Fibroblast of skin of right quadriceps (primary cell): ENCODE results near the gene NOSTRIN.
"Not testable (repeated sequence)": the region's sequence is repeated elsewhere in the genome, so short reads cannot be mapped to it uniquely, and the experiment has no call there.

Experiments used
- DNase-seq: peaks from one replicate; pipeline ENCODE4 v3.0.0-alpha.2; 2013

The NOSTRIN gene

GRCh38 chr2:168819829-168820489 lies 17.5 kb downstream of the NOSTRIN start:
- DNase-seq = no peak

- no peak for DNase-seq
Observed at GRCh38 chr2:168821577-168821976, 19.1 kb downstream of the NOSTRIN start.

DNA sequence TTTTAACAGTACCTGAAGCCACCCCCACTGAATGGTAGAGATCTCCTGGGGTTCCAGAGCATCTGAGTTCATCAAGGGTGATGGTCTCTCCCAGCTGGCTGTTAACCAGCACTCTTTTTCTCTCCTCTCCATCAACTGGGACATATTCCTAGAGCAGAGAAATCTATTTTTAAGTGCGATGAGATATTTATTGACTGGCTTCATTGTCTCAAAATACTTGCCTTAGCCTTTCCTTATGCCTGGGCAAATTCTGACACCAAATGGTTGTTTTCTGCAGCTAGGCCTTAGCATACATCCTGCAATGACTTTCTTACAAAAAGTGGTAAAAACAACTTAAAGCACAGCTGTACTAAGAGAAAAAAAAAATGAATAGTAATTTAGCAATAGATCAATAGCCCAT lies 19.6 kb downstream of the NOSTRIN start:
- DNase-seq = no peak

DNA sequence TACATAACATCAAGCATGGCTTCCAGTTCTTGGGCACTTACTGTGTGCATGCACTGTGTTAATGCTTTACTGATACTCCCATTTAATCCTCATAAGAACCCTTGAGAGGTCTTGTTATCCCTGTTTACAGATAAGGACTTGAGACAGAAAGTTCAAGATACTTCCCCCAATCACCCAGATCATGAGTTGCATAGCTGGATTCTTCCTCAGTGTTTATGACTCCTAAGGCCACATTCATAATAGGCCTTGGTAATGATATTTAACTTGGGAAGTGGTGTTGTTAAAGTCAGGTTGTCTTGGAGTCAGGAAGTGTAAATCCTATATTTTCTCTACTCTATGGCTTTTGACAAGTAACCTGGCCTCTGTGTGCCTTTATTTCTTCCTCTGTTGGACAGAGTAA lies 22.7 kb downstream of the NOSTRIN start:
- DNase-seq = no peak

- no peak for DNase-seq
Observed at GRCh38 chr2:168830958-168831357, 28.5 kb downstream of the NOSTRIN start.

GRCh38 chr2:168831662-168832061 lies 29.2 kb downstream of the NOSTRIN start:
- no peak for DNase-seq

DNA sequence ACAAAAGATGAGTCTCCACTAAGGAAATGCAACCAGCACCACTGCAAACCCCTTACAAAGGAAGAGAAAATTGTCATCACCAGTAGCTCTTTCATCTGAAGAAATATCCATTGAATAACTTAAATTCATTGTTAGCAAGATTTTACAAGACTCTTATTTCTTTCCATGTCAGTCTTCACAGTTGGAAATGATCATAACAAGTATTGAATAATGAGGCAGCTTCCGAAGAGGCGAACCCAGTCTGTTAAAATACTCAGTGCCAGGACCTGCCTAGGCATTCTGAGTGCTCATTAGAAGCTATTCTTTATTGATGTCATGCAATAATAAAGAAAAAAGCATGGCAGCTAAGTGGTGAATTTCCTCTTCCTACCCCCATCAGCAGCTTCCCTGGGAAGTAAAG lies 33.5 kb downstream of the NOSTRIN start:
- DNase-seq = no peak

DNA sequence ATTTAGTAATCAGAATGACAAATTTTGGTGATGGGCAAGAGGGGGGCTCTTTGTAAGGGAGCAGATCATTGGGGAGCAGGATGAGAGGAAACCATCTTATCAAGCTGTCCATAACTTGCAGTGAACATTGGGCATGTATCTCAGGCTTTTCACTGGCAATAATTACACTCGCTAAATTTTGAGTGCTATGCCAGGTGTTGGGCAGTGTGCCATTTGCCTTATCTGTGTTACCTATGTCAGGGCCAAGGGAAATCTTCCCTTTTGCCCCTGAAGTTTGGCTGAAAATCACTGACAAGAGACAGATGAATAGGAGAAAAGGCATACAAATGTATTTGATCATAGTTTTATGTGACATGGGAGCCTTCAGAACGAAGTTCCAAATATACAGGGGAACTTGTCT lies 39.0 kb downstream of the NOSTRIN start:
- DNase-seq = no peak

DNA sequence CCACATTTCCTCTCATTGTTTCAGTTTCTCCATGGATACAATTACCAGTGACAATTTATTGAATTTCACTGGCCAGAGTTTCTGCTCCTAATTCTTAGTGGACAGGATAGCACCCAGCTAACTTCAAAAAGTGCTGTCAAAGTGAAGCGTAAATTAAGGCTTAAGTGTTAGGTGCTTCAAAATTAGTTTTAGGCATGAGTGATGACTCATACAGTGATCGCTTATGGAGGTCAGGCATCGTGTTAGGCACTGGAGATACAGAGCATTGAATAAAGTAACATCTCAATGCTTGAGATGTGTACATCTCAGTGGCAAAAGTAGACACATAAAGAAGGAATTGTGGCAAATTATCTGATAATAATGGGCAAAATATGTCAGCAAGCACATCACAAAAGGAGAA lies 40.8 kb downstream of the NOSTRIN start:
- no peak for DNase-seq

- no peak for DNase-seq
Observed at GRCh38 chr2:168848225-168848624, 45.8 kb downstream of the NOSTRIN start.

DNA sequence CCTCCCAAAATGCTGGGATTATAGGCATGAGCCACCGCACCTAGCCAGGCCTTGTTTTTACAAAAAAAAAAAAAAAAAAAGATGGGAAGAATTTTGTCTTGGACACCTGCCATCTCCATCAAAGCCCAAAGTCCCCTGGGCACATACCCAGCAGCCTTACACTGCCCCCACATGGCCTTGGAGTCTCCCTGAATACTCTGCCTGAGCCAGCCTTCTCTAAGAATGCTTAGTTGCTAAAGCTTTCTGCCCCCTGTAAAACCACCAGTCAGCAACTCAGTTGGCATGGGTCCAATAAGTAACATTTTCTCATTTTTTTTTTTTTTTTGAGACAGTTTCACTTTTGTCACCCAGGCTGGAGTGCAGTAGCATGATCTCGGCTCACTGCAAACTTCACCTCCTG lies 47.2 kb downstream of the NOSTRIN start:
- DNase-seq = peak; percentile 49

- DNase-seq = no peak
Observed at GRCh38 chr2:168850846-168851245, 48.4 kb downstream of the NOSTRIN start.

GRCh38 chr2:168851674-168852320 lies 49.4 kb downstream of the NOSTRIN start:
- DNase-seq = peak; percentile 79

GRCh38 chr2:168852481-168852880 lies 50.0 kb downstream of the NOSTRIN start:
- no peak for DNase-seq

DNA sequence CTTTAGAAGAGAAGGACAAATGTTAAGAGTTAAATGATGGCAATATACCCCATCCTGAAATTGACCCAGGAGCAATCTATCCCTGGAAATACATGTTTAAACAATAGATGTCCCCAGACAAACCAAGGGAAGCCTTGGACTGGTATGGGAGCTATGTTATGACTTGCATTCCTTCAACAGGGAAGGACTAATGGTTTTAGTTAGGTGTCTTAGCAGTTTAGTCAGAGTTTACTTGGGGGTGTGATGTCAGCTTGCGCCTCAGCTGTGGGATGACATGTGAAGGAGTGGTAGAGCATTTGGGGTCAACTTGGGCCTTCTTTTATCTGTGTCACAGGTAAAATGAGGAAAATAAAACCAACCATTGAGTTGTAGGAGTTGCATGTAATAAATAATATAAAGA lies 51.0 kb downstream of the NOSTRIN start:
- DNase-seq = no peak

- no peak for DNase-seq
Observed at GRCh38 chr2:168854651-168855050, 52.2 kb downstream of the NOSTRIN start.

DNA sequence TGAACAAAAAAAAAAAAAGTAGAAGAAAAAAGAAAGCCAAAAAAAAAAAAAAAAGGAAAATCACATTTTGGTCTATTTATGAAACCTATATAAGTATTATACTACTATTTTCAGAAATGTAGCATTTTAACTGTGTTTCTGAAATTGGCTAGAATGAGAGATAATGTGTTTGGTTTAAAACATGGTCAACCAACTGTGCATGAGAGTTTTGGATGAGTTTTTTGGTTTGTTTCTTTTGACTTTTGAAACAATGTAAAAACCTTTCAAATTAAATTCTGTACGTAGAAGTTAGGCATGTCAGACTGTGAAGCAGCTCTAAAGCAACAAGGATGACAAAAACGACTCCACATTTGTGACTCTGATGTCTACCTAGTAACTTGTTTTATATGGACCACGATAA lies 53.2 kb downstream of the NOSTRIN start:
- DNase-seq = no peak

GRCh38 chr2:168858146-168858545 lies 55.7 kb downstream of the NOSTRIN start:
- DNase-seq = no peak

DNA sequence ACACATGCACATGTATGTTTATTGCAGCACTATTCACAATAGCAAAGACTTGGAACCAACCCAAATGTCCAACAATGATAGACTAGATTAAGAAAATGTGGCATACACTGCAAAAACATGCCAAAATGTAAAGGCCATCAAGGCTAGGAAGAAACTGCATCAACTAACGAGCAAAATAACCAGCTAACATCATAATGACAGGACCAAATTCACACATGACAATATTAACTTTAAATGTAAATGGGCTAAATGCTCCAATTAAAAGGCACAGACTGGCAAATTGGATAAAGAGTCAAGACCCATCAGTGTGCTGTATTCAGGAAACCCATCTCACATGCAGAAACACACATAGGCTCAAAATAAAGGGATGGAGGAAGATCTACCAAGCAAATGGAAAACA lies 64.7 kb downstream of the NOSTRIN start:
- DNase-seq = not testable (repeated sequence)

- not testable (repeated sequence) for DNase-seq
Observed at GRCh38 chr2:168870369-168870768, 67.9 kb downstream of the NOSTRIN start.

DNA sequence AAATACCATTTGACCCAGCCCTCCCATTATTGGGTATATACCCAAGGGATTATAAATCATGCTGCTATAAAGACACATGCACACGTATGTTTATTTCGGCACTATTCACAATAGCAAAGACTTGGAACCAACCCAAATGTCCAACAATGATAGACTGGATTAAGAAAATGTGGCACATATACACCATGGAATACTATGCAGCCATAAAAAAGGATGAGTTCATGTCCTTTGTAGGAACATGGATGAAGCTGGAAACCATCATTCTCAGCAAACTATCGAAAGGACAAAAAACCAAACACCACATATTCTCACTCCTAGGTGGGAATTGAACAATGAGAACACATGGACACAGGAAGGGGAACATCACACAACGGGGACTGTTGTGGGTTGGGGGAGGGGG lies 68.4 kb downstream of the NOSTRIN start:
- not testable (repeated sequence) for DNase-seq

DNA sequence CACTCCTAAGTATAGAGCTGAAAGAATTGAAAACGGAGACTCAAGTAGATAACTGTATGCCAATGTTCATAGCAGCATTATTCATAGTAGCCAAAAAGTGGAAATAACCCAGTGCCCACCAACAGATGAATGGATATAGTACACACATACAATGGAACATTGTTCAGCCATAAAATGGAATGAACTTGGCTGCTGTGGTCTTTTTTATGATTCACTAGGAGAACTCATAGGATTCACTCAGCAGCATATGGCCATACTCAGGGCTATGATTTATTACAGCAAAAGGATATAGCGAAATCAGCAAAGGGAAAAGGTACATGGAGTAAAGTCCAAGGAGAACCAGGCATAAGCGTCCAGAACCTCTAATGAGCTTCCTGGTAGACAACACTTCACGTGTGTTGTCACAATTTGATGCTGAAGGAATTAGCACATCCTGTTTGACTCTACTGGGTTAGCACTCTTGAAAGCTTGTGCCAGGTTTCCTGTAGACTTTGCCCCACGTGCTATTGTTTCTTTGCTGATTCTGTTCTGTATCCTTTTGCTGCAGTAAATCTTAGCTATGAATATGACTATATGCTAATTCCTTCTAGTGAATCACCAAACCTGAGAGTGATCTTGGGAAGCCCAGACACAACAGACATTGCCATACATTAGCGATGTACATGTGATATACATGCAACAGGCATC lies 72.1 kb downstream of the NOSTRIN start:
- no peak for DNase-seq

DNA sequence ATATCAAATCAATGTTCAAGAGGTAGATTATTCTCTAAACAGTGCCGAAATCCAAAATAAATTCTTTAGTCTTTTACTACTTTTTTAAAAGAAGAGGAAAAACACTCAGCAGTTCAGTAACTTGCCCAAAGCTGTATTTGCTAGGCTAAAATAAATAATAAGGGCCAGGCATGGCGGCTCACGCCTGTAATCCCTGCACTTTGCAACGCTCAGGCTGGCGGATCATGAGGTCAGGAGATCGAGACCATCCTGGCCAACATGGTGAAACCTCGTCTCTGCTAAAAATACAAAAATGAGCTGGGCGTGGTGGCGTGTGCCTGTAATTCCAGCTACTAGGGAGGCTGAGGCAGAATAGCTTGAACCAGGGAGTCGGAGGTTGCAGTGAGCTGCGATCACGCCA lies 79.7 kb downstream of the NOSTRIN start:
- DNase-seq = not testable (repeated sequence)

GRCh38 chr2:168884975-168885374 lies 82.5 kb downstream of the NOSTRIN start:
- DNase-seq = peak; percentile 27
